Right lobe of liver (tissue), 4 donors: ENCODE data around the gene POLR3E.

ENCODE experiments used
- POLR2A ChIP-seq: fragments of 450-650 bp; IDR thresholded peaks from one replicate; pipeline ENCODE4 v1.6.1; 2017; ENCODE audit warnings: antibody characterized with exemption, mild to moderate bottlenecking
- TF ChIP-seq, protein P1 (sequence below), 4 donors: fragments of 200-600 bp in 3 of 4; fragments of 450-650 bp in 1 of 4; IDR thresholded peaks; one replicate each; pipeline versions ENCODE4 v1.5.1 to v1.8.0; 2016 to 2022; ENCODE audit warnings: antibody characterized with exemption in 4 of 4, mild to moderate bottlenecking in 2 of 4
- donor health status: DM: no; HTN: no; CAD: no.
- donor health status: DM: no; HTN: no; CAD: no.
- donor health status: DM: no; HTN: yes; CAD: no.

DNA sequence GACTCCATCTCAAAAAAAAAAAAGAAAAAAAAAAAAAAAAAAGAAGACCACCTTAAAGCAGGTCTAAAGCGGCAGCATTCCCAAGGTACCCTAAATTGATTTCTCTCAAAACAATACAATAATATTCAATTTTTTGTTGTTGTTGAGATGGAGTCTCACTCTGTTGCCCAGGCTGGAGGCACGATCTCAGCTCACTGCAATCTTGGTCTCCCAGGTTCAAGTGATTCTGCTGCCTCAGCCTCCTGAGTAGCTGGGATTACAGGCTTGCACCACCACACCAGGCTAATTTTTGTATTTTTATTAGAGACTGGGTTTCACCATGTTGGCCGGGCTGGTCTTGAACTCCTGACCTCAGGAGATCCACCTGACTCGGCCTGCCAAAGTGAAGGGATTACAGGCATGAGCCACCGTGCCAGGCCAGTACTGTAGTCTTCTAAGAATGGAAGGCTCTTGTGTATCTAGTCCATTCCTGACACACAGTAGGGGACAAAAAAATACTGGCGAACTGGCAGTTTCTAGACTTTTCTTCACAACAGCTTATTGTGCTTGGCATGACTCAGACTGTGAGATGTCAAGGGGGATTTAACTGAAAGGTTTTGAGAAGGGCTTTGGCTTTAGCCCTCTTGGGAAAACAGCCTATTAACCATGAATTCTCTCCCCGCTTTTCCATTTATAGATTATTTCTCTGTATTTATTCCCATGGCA, 59.9 kb downstream of the POLR3E start:
- TF ChIP-seq, protein P1, sequence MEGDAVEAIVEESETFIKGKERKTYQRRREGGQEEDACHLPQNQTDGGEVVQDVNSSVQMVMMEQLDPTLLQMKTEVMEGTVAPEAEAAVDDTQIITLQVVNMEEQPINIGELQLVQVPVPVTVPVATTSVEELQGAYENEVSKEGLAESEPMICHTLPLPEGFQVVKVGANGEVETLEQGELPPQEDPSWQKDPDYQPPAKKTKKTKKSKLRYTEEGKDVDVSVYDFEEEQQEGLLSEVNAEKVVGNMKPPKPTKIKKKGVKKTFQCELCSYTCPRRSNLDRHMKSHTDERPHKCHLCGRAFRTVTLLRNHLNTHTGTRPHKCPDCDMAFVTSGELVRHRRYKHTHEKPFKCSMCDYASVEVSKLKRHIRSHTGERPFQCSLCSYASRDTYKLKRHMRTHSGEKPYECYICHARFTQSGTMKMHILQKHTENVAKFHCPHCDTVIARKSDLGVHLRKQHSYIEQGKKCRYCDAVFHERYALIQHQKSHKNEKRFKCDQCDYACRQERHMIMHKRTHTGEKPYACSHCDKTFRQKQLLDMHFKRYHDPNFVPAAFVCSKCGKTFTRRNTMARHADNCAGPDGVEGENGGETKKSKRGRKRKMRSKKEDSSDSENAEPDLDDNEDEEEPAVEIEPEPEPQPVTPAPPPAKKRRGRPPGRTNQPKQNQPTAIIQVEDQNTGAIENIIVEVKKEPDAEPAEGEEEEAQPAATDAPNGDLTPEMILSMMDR (IDR thresholded peaks at IDR 0.05): no peak
- no peak for TF ChIP-seq POLR2A
